ENCODE measurements around the gene UPK1A.
"Not testable (repeated sequence)": the region's sequence is repeated elsewhere in the genome, so short reads cannot be mapped to it uniquely, and the experiment has no call there.

UPK1A gene

DNA sequence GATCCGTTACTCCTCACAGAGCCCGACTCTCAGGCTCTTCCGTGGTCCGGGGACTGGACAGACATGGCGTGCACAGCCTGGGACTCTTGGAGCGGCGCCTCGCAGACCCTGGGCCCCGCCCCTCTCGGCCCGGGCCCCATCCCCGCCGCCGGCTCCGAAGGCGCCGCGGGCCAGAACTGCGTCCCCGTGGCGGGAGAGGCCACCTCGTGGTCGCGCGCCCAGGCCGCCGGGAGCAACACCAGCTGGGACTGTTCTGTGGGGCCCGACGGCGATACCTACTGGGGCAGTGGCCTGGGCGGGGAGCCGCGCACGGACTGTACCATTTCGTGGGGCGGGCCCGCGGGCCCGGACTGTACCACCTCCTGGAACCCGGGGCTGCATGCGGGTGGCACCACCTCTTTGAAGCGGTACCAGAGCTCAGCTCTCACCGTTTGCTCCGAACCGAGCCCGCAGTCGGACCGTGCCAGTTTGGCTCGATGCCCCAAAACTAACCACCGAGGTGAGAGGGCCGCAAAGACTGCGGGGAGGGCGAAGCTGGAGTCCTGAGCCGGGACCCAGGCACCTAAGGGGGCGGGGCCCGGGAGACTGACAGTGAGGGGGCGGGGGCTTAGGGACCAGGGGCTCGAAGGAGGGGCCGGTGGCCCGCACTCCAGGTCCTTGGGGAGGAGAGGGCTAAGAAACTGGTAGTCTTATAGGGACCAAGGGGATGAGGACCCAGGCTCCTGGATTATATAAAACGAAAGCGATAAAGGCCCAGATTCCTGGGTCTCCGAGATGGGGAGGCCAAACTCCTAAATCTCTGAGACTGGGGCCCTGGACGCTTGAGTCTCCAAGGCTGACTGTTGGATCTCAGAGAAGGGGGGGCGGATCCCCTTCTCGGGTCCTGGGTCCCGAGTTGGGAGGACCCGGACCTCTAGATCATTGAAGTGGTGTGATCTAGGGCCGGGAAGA lies 22.8 kb upstream of the UPK1A start:
- peak; percentile 90 for DNase-seq
- in situ Hi-C loops (cut with MboI; ENCODE audit: low pct_unique_long_range_greater_than_20kb, low sequenced_read_pairs), result no loop called here

DNA sequence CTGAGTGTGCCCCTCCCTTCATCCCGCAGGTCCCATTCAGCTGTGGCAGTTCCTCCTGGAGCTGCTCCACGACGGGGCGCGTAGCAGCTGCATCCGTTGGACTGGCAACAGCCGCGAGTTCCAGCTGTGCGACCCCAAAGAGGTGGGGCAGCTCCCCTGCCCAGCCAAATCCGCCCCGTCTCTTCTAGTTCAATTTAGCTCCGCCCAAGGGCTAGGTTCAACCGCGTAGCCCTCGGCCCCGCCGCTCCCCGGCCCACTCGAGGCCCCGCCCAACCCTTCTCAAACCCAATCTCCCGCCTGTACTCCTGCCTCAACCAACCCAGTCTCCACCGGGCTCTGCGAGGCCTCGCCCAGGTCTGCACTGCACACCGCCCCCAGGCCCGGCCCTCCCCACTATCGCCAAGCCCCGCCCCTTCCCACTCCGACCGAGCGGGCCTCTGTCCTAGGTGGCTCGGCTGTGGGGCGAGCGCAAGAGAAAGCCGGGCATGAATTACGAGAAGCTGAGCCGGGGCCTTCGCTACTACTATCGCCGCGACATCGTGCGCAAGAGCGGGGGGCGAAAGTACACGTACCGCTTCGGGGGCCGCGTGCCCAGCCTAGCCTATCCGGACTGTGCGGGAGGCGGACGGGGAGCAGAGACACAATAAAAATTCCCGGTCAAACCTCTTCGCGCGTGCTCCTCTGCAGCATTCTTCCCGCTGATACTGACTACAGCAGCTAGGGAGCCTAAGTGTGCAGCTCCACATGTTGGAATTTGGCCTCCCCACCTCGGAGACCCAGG lies 21.9 kb upstream of the UPK1A start:
- in situ Hi-C loops (cut with MboI; ENCODE audit: low pct_unique_long_range_greater_than_20kb, low sequenced_read_pairs), result no loop called here
- peak; percentile 96 for DNase-seq

DNA sequence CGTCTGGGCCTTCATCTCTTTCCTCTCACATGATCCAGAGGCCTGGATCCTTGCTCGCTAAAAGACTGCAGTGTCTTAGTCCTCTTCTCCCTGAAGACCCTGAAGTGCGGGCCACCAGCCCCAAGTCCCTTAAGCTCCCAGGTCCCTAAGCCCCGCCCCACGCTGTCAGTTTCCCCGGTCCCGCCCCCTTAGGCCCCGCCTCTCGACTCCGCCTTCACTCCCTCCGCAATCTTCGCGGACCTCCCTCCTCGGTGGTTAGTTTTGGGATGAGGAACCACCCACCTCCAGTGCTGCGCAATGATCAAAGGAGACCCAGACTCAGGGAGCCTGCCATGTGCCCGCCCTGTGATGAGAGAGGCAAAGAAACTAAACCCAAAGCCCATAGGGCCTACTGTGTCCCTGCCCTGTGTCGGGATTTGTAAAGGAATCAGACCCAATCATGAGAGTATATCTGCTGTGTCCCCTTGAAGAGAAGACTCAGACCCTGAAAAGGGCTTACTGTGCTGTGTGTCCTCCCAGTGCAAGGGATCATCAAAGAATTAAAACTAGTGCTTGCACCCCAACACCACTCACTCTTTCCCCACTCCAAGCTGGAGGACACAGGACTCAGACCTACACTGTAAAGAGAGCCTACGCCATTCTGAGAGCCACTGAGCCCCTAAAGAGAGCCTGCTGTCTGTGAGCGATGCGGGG lies 21.2 kb upstream of the UPK1A start:
- in situ Hi-C loops (cut with MboI; ENCODE audit: low pct_unique_long_range_greater_than_20kb, low sequenced_read_pairs), result no loop called here
- peak; percentile 82 for DNase-seq

DNA sequence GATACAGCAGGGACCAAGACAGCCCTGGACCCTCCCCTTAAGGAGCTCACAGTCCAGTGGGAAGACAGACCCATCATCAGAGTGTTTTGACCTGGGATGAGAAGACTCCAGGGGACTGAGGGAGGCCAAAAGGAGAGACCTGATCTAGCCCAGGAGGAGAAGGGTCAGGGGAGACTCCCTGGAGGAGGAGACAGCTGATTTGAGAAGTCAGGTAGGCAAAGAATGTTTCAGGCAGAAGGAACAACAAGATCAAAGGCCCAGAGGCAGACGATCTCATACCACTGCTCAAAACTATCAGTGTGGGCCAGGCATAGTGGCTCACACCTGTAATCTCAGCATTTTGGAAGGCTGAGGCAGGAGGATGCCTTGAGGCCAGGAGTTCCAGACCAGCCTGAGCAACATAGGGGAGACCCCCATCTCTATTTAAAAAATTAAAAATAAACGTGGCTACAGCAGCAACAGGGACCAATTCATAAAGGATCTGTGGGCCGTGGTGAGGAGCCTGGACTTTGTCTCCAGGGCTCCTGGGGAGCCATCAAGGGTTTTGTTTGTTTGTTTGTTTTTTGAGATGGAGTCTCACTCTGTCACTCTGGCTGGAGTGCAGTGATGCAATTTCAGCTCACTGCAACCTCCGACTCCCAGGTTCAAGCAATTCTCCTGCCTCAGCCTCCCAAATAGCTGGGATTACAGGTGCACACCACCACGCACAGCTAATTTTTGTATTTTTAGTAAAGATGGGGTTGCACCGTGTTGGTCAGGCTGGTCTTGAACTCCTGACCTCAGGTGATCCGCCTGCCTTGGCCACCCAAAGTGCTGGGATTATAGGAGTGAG lies 20.4 kb upstream of the UPK1A start:
- no peak for DNase-seq
- in situ Hi-C loops (cut with MboI; ENCODE audit: low pct_unique_long_range_greater_than_20kb, low sequenced_read_pairs), result no loop called here

DNA sequence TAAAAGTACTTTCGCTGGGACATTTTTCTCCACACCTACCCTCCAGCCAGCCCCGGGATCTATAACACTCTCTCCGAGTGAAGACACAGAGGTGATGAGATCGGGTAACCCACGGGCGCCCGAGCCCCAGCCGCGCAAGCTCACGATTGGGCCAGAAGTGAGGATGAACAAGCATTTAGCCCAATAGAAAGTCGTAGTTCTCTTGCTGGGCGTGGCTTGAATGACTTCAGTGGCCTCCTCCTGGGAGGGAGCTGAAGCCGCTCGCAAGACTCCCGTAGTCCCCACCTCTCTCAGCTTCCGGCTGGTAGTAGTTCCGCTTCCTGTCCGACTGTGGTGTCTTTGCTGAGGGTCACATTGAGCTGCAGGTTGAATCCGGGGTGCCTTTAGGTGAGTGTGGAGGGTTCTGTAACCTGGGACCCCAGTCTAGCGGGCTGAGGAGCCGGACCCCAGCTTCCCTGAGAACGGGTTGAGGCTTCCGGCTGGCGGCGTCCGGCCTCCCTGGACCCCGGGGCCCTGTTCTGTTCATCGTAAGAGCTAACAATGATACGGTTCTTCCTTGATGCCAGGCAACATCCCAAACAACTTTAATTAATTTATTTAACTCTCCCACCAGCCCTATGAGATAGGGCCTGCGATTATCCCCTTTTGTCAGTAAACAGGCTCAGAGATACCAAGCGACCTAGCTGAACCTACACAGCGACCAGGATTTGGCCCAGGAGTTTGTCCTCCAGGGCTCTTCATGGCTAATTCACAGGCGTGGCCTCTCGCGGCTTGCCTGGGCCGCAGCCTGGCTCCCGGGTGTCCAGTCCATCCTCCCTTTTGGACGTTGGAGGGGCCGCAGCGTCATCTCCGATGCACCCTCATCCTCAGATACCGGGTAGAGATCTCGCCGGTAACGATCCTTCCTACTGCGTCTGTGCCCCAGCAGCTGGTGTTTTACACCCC lies 18.0 kb upstream of the UPK1A start, which contains the start of gene COX6B1:
Gene COX6B1 (plus strand): TSS at position 307 of the 945 bp plus-strand sequence. CDS start 2,921 bp downstream, outside the sequence.
- DNase-seq, result peak; percentile 97
- in situ Hi-C loops (cut with MboI; ENCODE audit: low pct_unique_long_range_greater_than_20kb, low sequenced_read_pairs), result no loop called here

DNA sequence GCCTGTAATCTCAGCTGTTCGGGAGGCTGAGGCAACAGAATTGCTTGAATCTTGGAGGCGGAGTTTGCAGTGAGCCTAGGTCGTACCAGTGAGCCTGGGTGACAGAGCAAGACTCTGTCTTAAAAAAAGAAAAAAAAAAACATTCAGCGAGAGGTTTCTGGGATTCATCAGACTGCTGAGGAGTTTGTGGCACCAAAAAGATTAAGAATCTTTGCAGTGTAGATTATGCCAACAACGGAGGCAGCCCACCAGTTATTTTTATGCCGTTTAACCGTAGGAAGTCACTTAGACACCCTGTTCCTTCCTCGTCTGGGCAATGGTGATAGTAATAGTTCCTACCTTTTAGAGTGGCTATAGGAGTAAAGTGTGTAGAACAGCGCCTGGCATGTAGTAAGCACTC lies 15.7 kb upstream of the UPK1A start:
- in situ Hi-C loops (cut with MboI; ENCODE audit: low pct_unique_long_range_greater_than_20kb, low sequenced_read_pairs), result no loop called here
- no peak for DNase-seq

DNA sequence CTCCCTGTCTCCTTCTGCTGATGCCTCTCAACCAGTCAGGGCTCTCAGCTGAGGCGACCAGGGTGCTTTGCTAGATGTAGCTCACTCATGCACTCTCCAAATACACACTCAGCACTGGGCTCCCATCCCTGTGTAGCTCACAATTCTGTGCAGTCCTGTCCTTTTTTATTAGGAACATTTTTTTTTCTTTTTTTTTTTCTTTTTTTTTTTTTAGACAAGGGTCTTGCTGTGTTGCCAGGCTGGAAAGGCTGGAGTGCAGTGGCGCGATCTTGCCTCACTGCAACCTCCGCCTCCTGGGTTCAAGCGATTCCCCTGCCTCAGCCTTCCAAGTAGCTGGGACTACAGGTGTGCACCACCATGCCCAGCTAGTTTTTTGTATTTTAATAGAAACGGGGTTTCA lies 11.5 kb upstream of the UPK1A start:
- in situ Hi-C loops (cut with MboI; ENCODE audit: low pct_unique_long_range_greater_than_20kb, low sequenced_read_pairs); DNase-seq: not testable (repeated sequence)

DNA sequence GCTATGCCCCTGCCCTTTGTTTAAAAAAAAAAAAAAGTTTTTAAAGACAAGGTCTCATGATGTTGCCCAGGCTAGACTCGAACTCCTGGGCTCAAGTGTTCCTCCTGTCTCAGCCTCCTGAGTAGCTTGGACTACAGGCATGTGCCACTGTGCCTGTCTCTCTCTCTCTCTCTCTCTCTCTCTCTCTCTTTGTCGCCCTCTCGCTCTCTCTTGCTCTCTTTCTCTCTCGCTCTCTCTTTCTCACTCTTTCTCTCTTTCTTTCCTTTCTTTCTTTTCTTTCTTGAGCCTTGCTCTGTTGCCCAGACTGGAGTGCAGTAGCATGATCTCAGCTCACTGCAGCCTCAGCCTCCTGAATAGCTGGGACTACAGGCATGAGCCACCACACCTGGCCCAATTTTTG lies 10.7 kb upstream of the UPK1A start:
- no peak for DNase-seq
- in situ Hi-C loops (cut with MboI; ENCODE audit: low pct_unique_long_range_greater_than_20kb, low sequenced_read_pairs), result no loop called here

DNA sequence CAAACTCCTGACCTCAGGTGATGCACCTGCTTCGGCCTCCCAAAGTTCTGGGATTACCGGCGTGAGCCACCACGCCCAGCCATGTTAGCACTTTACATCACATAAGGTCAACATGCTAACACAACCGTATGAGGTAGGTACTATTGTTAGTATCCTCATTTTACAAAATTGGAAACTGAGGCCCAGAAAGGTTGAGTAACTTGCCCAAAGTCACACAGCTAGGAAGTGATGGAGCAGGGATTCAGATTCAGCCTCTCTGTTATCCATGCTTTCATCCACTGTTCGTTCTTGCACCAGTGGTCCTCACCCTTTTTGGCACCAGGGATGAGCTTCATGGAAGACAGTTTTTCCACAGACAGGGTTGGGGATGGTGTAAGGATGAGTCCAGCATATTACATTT lies 9.6 kb upstream of the UPK1A start:
- in situ Hi-C loops (cut with MboI; ENCODE audit: low pct_unique_long_range_greater_than_20kb, low sequenced_read_pairs), result no loop called here
- DNase-seq, result no peak

DNA sequence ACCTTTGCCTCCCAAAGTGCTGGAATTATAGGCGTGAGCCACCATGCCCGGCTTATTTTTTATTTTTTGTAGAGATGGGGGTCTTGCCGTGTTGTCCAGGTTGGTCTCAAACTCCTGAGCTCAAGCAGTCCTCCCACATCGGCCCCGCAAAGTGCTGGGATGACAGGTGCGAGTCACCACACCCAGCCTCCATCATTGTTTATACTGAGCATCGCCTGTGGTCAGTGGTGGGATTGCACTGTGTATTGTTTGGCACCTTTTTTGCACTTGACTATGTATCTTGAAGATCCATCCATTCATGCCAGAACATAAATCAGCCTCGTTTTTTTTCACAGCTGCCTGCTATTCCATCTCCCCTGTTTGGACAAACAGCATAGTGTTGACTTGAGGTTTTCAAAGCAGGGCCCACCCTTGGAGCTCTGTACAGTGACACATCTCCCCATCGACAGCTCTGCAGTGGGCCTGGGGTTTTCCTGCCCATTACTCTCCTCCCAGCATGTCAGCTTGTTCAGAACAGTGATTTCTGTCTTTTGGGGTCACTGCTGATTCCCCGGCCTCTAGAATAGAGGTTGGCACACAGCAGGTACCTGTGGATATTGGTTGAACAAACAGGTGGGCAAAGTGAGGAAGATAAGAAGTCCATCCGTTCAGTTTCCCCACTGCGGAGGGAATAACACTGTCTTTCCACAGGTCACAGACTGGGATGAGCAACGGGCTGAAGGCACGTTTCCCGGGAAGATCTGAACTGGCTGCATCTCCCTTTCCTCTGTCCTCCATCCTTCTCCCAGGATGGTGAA lies 8.2 kb upstream of the UPK1A start:
- no peak for DNase-seq
- in situ Hi-C loops (cut with MboI; ENCODE audit: low pct_unique_long_range_greater_than_20kb, low sequenced_read_pairs), result no loop called here

DNA sequence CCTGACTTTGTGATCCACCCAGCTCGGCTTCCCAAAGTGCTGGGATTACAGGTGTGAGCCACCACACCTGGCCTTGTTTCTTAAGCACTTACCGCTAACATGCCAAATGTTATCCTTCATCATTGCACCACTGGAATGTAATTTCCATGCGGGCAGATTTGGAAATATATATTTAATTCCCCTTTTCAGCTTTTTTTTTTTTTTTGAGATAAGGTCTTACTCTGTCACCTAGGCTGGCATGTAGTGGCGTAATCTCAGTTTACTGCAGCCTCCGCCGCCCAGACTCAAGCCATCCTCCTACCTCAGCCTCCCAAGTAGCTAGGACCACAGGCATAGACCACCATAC lies 4.3 kb upstream of the UPK1A start:
- no peak for DNase-seq
- in situ Hi-C loops (cut with MboI; ENCODE audit: low pct_unique_long_range_greater_than_20kb, low sequenced_read_pairs), result no loop called here

DNA sequence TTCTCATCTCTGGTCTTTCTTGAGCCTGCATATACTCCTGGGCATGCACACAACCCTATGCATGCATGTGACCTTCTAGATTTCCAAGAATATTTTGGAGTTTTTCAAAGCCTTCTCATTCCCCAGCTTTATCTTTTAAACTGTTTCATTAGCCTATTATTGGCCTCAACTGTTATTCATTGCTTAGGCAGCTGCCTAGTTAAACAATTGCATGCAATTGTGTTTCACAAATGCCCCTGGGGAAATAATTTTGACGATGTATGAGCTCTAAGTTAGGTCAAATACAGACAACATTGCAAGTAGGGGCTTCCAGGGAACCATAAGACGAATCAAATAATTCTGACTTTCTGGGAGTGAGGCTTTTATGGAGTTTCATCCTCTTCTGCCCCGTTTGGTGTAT lies 2.3 kb upstream of the UPK1A start:
- in situ Hi-C loops (cut with MboI; ENCODE audit: low pct_unique_long_range_greater_than_20kb, low sequenced_read_pairs), result no loop called here
- no peak for DNase-seq

DNA sequence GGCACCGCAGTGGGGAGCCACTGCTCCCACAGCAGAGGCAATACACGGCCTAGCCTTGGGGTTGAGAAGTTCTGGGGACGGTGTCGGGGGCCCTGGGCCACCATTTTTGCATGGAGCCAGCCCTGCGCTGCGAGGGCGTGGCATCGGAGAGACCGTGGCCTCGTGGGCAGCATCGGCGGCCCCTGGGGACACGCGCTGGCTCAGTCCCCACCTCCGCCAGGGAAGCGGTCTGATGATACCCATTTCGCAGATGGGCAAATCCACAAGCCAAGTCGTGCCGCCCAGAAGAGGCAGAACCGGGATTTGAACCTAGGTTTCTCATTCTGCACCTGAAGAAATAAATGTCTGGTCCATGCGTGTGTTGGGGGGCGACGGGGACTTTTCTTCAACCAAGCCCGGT lies 1.2 kb upstream of the UPK1A start:
- in situ Hi-C loops (cut with MboI; ENCODE audit: low pct_unique_long_range_greater_than_20kb, low sequenced_read_pairs), result no loop called here
- no peak for DNase-seq

DNA sequence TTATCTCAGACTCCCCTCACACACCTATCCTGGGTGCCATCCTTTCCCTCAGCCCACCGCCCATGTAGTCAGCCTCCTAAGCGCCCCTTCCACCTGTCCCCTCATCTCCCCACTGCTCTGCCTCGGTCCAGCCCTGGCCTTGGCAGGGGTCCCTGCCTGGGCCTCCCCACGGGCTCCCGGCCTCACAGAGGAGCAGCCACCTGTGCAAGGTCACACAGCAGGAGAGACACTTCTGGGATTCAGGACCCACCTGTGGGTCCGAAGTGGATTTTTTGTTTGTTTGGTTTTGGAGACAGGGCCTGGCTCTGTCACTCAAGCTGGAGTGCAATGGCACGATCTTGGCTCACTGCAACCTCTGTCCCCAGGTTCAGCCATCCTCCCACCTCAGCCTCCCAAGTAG lies 713 bp upstream of the UPK1A start:
- DNase-seq, result no peak
- in situ Hi-C loops (cut with MboI; ENCODE audit: low pct_unique_long_range_greater_than_20kb, low sequenced_read_pairs), result no loop called here

DNA sequence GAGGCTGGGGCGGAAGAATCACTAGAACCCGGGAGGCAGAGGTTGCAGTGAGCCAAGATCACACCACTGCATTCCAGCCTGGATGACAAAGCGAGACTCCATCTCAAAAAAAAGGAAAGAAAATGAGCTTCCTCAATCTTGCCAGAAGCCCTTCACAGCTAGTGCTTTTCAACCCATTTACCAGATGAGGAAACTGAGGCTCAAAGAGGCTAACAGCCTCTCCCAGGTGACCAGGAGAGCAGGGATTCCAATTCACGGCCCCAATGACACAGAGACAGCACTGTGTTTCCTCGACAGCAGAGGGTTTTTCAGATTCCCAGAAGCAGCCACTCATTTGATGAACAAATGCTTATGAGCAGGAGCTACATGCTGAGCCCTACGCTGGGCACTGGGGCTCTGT lies 3.2 kb downstream of the UPK1A start:
- no peak for DNase-seq
- in situ Hi-C loops (cut with MboI; ENCODE audit: low pct_unique_long_range_greater_than_20kb, low sequenced_read_pairs), result no loop called here

DNA sequence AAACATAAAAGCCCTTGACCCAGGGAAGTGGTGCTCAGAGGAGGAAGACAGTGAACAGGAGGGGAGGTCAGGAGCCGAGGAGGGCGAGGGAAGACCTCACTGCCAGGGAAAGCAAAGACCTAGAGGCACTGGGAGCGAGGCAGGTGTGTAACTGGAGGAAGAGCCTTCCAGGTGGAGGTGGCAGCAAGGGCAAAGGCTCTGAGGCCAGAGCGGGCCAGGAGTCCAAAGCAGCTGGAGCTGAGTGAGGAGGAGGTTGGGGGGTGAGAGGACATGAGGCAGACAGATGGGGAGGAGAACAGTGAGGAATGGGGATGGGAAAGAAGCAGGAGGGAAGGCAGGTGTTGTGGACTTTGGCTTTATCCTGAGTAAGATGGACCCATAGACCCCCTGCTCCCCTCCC lies 3.7 kb downstream of the UPK1A start:
- DNase-seq, result no peak
- in situ Hi-C loops (cut with MboI; ENCODE audit: low pct_unique_long_range_greater_than_20kb, low sequenced_read_pairs), result no loop called here

DNA sequence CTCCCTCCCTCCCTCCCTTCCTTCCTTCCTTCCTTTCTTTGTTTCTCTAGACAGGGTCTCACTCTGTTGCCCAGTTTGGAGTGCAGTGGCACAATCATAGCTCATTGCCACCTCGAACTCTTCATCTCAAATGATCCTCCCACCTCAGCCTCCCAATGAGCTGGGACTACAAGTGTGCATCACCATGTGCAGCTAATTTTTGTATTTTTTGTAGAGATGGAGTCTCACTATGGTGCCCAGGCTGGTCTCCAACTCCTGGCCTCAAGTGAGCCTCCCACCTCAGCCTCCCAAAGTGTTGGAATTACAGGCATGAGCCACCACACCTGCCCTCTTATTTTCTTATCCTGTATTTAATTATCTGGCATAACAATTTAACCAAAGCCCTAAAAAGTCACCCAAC lies 4.4 kb downstream of the UPK1A start:
- in situ Hi-C loops (cut with MboI; ENCODE audit: low pct_unique_long_range_greater_than_20kb, low sequenced_read_pairs), result no loop called here
- no peak for DNase-seq
